Glutamatergic neuron (in vitro differentiated cells): Measurements from ENCODE around the gene PAH. TPM values are rescaled to one million over a fixed set of nuclear protein-coding genes. Genes with fewer than 3 reads are reported as not detected.

Source experiments
- DNase-seq: peaks from one replicate; pipeline ENCODE4 v3.0.0; 2022
- H3K27ac Mint-ChIP-seq: one replicate; pipeline ENCODE4 v1.8.0; 2020; ENCODE audit warnings: mild to moderate bottlenecking, mixed read lengths, inconsistent platforms; ENCODE audit not compliant: unreplicated experiment
- H3K27me3 Mint-ChIP-seq: one replicate; pipeline ENCODE4 v1.8.0; 2020; ENCODE audit warnings: mild to moderate bottlenecking, moderate library complexity, mixed read lengths, inconsistent platforms; ENCODE audit not compliant: unreplicated experiment
- H3K36me3 Mint-ChIP-seq: one replicate; pipeline ENCODE4 v1.8.0; 2020; ENCODE audit warnings: mild to moderate bottlenecking, mixed read lengths, inconsistent platforms; ENCODE audit not compliant: unreplicated experiment
- H3K4me1 Mint-ChIP-seq: one replicate; pipeline ENCODE4 v1.8.0; 2020; ENCODE audit warnings: mild to moderate bottlenecking, low read depth, mixed read lengths, inconsistent platforms; ENCODE audit not compliant: unreplicated experiment
- H3K4me3 Mint-ChIP-seq: one replicate; pipeline ENCODE4 v1.8.0; 2020; ENCODE audit warnings: mild to moderate bottlenecking, mixed read lengths, inconsistent platforms; ENCODE audit not compliant: unreplicated experiment
- H3K9me3 Mint-ChIP-seq: one replicate; pipeline ENCODE4 v1.8.0; 2020; ENCODE audit warnings: mild to moderate bottlenecking, moderate library complexity, mixed read lengths, inconsistent platforms; ENCODE audit not compliant: unreplicated experiment
- CTCF ChIP-seq: fragments of 200-600 bp; sonication (generic); IDR thresholded peaks from one replicate; pipeline ENCODE4 v1.5.0; 2021; ENCODE audit not compliant: partially characterized antibody, unreplicated experiment
- total RNA-seq: library from RNA; stranded (reverse); fragmentation: NEBNext Ultra II Directional; extraction: Animal tissue kit (Norgen Biotek cat#: 25700); gene quantifications from one replicate; pipeline ENCODE4 v1.2.1, GENCODE V29; 2021; ENCODE audit not compliant: unreplicated experiment

The PAH gene
- total RNA-seq, 1 donor from 2014 or later = not detected

- DNase-seq = no peak
- Mint-ChIP-seq H3K4me1 (peaks cover 6% of the 10 kb centered on the region), H3K36me3 (no peaks in the 10 kb centered on the region), H3K27ac (no peak overlapping the region), H3K4me3 (no peak overlapping the region), H3K9me3 (peaks cover 2% of the 10 kb centered on the region), H3K27me3 (peaks cover 12% of the 10 kb centered on the region)
- no peak for TF ChIP-seq CTCF
Measured at GRCh38 chr12:102821149-102821548, 95.9 kb downstream of the PAH start.

GRCh38 chr12:102816816-102817434 lies 100.1 kb downstream of the PAH start:
- Mint-ChIP-seq H3K9me3 (peaks cover 2% of the 10 kb centered on the region), H3K4me1 (peaks cover 6% of the 10 kb centered on the region), H3K27ac (no peak overlapping the region), H3K27me3 (peaks cover 2% of the 10 kb centered on the region), H3K36me3 (no peaks in the 10 kb centered on the region), H3K4me3 (no peak overlapping the region)
- peak; percentile 86 for TF ChIP-seq CTCF
- DNase-seq = no peak

- no peak for TF ChIP-seq CTCF
- Mint-ChIP-seq H3K27ac (no peak overlapping the region), H3K4me1 (no peaks in the 10 kb centered on the region), H3K4me3 (no peak overlapping the region), H3K36me3 (no peaks in the 10 kb centered on the region), H3K27me3 (no peaks in the 10 kb centered on the region), H3K9me3 (peaks cover 2% of the 10 kb centered on the region)
- DNase-seq = no peak
Measured at GRCh38 chr12:102814691-102815367, 102.2 kb downstream of the PAH start.

GRCh38 chr12:102812344-102812743 lies 104.7 kb downstream of the PAH start:
- no peak overlapping the region for H3K27ac Mint-ChIP-seq
- no peak for DNase-seq
- no peak overlapping the region for H3K4me3 Mint-ChIP-seq
- H3K27me3 Mint-ChIP-seq = no peaks in the 10 kb centered on the region
- no peaks in the 10 kb centered on the region for H3K4me1 Mint-ChIP-seq
- no peaks in the 10 kb centered on the region for H3K36me3 Mint-ChIP-seq
- no peaks in the 10 kb centered on the region for H3K9me3 Mint-ChIP-seq
- no peak for TF ChIP-seq CTCF

- no peaks in the 10 kb centered on the region for H3K27me3 Mint-ChIP-seq
- no peak overlapping the region for H3K27ac Mint-ChIP-seq
- H3K9me3 Mint-ChIP-seq = no peaks in the 10 kb centered on the region
- no peaks in the 10 kb centered on the region for H3K4me1 Mint-ChIP-seq
- peak; percentile 62 for DNase-seq
- H3K36me3 Mint-ChIP-seq = no peaks in the 10 kb centered on the region
- H3K4me3 Mint-ChIP-seq = no peak overlapping the region
- TF ChIP-seq CTCF = peak; percentile 69
Measured at GRCh38 chr12:102811110-102811737, 105.8 kb downstream of the PAH start.
